IPS-18c (cell line): ENCODE data around the gene SYF2.
"Not testable (repeated sequence)": the region's sequence is repeated elsewhere in the genome, so short reads cannot be mapped to it uniquely, and the experiment has no call there.

Experiments used
- H3K4me3 ChIP-seq: 2 replicates; pipeline ENCODE4 v1.7.0; 2013; ENCODE audit warnings: low read depth, mild to moderate bottlenecking, low read length, moderate library complexity; ENCODE audit not compliant: insufficient read depth
- H3K9me3 ChIP-seq: one replicate; pipeline ENCODE4 v1.6.1; 2013; ENCODE audit warnings: mild to moderate bottlenecking, low read length, moderate library complexity; ENCODE audit not compliant: control insufficient read depth, insufficient read depth

Gene SYF2

GRCh38 chr1:25232027-25232865, at the start of gene SYF2:
Gene SYF2 (minus strand): TSS chr1:25232502. CDS start chr1:25232467, 35 bp downstream.
- Histone ChIP-seq H3K4me3 (peak within 1 kb of the TSS; percentile 82), H3K9me3 (peaks cover 3% of the 10 kb centered on the region)

- H3K4me3 ChIP-seq, H3K9me3 ChIP-seq: not testable (repeated sequence)
These were observed 47.4 kb upstream of the SYF2 start for GRCh38 chr1:25279693-25280111.

GRCh38 chr1:25278790-25279189, 46.5 kb upstream of the SYF2 start:
- not testable (repeated sequence) for H3K4me3 ChIP-seq, H3K9me3 ChIP-seq

- H3K9me3 ChIP-seq, H3K4me3 ChIP-seq: not testable (repeated sequence)
These were observed 46.1 kb upstream of the SYF2 start for GRCh38 chr1:25278358-25278757.

- not testable (repeated sequence) for H3K9me3 ChIP-seq, H3K4me3 ChIP-seq
These were observed 45.0 kb upstream of the SYF2 start for GRCh38 chr1:25277295-25277694.

GRCh38 chr1:25275648-25276047, 43.3 kb upstream of the SYF2 start:
- H3K9me3 ChIP-seq, H3K4me3 ChIP-seq: not testable (repeated sequence)

GRCh38 chr1:25272238-25272637, 39.9 kb upstream of the SYF2 start, which contains the start of gene RHD:
Gene RHD (plus strand): TSS chr1:25272509. CDS start chr1:25272548, 39 bp downstream.
- not testable (repeated sequence) for H3K4me3 ChIP-seq, H3K9me3 ChIP-seq

GRCh38 chr1:25268143-25268760, 36.0 kb upstream of the SYF2 start:
- H3K4me3 ChIP-seq, H3K9me3 ChIP-seq: not testable (repeated sequence)

GRCh38 chr1:25267288-25268142, 35.2 kb upstream of the SYF2 start:
- not testable (repeated sequence) for H3K4me3 ChIP-seq, H3K9me3 ChIP-seq

GRCh38 chr1:25266554-25267287, 34.4 kb upstream of the SYF2 start:
- H3K9me3 ChIP-seq, H3K4me3 ChIP-seq: not testable (repeated sequence)

- H3K9me3 ChIP-seq, H3K4me3 ChIP-seq: not testable (repeated sequence)
These were observed 28.0 kb upstream of the SYF2 start for GRCh38 chr1:25260336-25260735.

GRCh38 chr1:25259813-25260212, 27.5 kb upstream of the SYF2 start:
- not testable (repeated sequence) for H3K4me3 ChIP-seq, H3K9me3 ChIP-seq

GRCh38 chr1:25257196-25257595, 24.9 kb upstream of the SYF2 start:
- no peak overlapping the region for H3K4me3 ChIP-seq
- H3K9me3 ChIP-seq, result no peaks in the 10 kb centered on the region

- H3K4me3 ChIP-seq, result no peak overlapping the region
- no peaks in the 10 kb centered on the region for H3K9me3 ChIP-seq
These were observed 24.3 kb upstream of the SYF2 start for GRCh38 chr1:25256578-25256965.

GRCh38 chr1:25255706-25256577, 23.6 kb upstream of the SYF2 start:
- Histone ChIP-seq H3K9me3 (no peaks in the 10 kb centered on the region), H3K4me3 (no peak overlapping the region)

GRCh38 chr1:25253911-25254310, 21.6 kb upstream of the SYF2 start:
- Histone ChIP-seq H3K9me3 (no peaks in the 10 kb centered on the region), H3K4me3 (no peak overlapping the region)
